OCI-LY1 (cell line): ENCODE data around the gene ABCA8.

Experiments
- H2AFZ ChIP-seq: fragments of 200-600 bp; sonication (generic), shearing (Covaris generic); 2 replicates; pipeline ENCODE4 v1.6.0; 2014; ENCODE audit warnings: antibody characterized with exemption, mild to moderate bottlenecking, low read length
- H3F3A ChIP-seq: fragments of 200-600 bp; sonication (generic), shearing (Covaris generic); 2 replicates; pipeline ENCODE4 v1.6.0; 2014; ENCODE audit warnings: mild to moderate bottlenecking, antibody characterized with exemption, low read length, moderate library complexity; ENCODE audit not compliant: insufficient read depth
- H3K27ac ChIP-seq: fragments of 200-600 bp; sonication (generic); 2 replicates; pipeline ENCODE4 v1.5.1; 2014; ENCODE audit warnings: low read length, mixed run types, mild to moderate bottlenecking, low read depth; ENCODE audit not compliant: poor library complexity, severe bottlenecking
- H3K27me3 ChIP-seq: fragments of 200-600 bp; sonication (generic); 2 replicates; pipeline ENCODE4 v1.6.0; 2014; ENCODE audit warnings: antibody characterized with exemption, mild to moderate bottlenecking, low read length, moderate library complexity; ENCODE audit not compliant: insufficient read depth
- H3K36me3 ChIP-seq: fragments of 200-600 bp; sonication (generic); 2 replicates; pipeline ENCODE4 v1.6.1; 2014; ENCODE audit warnings: mild to moderate bottlenecking, antibody characterized with exemption, low read length, moderate library complexity, mixed read lengths; ENCODE audit not compliant: insufficient read depth
- H3K4me1 ChIP-seq: fragments of 200-600 bp; sonication (generic); 2 replicates; pipeline ENCODE4 v1.5.1; 2014; ENCODE audit warnings: mild to moderate bottlenecking, low read length, moderate library complexity; ENCODE audit not compliant: insufficient read depth, severe bottlenecking
- H3K4me2 ChIP-seq: fragments of 200-600 bp; sonication (generic), shearing (Covaris generic); 2 replicates; pipeline ENCODE4 v1.6.1; 2014; ENCODE audit warnings: low read length
- H3K4me3 ChIP-seq: fragments of 200-600 bp; sonication (generic); 2 replicates; pipeline ENCODE4 v1.5.1; 2014; ENCODE audit warnings: low read length, low read depth, mild to moderate bottlenecking, mixed read lengths; ENCODE audit not compliant: poor library complexity, severe bottlenecking
- H3K79me2 ChIP-seq: fragments of 200-600 bp; shearing (Covaris generic); 2 replicates; pipeline ENCODE4 v1.6.1; 2016; ENCODE audit warnings: mixed run types, low read length, mixed read lengths; ENCODE audit not compliant: insufficient read depth
- H3K9ac ChIP-seq: fragments of 200-600 bp; sonication (generic), shearing (Covaris generic); 2 replicates; pipeline ENCODE4 v1.6.1; 2014; ENCODE audit warnings: mild to moderate bottlenecking, low read length, mixed read lengths
- H3K9me2 ChIP-seq: fragments of 200-600 bp; sonication (generic), shearing (Covaris generic); 2 replicates; pipeline ENCODE4 v1.6.1; 2014; ENCODE audit warnings: low read depth, mild to moderate bottlenecking, low read length, mixed read lengths
- H3K9me3 ChIP-seq: fragments of 200-600 bp; shearing (Covaris generic); 2 replicates; pipeline ENCODE4 v1.6.1; 2014; ENCODE audit warnings: low read length, mixed read lengths
- H4K20me1 ChIP-seq: fragments of 200-600 bp; sonication (generic), shearing (Covaris generic); 2 replicates; pipeline ENCODE4 v1.6.0; 2016; ENCODE audit warnings: mild to moderate bottlenecking, low read length; ENCODE audit not compliant: insufficient read depth
- EZH2 ChIP-seq: fragments of 200-600 bp; sonication (generic), shearing (Covaris generic); IDR thresholded peaks from 2 replicates; pipeline ENCODE4 v1.8.0; 2017; ENCODE audit warnings: borderline replicate concordance, mixed run types, mild to moderate bottlenecking, antibody characterized with exemption, low read length, moderate library complexity, mixed read lengths
- TF ChIP-seq, protein P1 (sequence below): fragments of 200-600 bp; sonication (generic), shearing (Covaris generic); IDR thresholded peaks from 2 replicates; pipeline ENCODE4 v1.5.1; 2017; ENCODE audit warnings: mild to moderate bottlenecking, antibody characterized with exemption, low read length, moderate library complexity, mixed read lengths

The ABCA8 gene

DNA sequence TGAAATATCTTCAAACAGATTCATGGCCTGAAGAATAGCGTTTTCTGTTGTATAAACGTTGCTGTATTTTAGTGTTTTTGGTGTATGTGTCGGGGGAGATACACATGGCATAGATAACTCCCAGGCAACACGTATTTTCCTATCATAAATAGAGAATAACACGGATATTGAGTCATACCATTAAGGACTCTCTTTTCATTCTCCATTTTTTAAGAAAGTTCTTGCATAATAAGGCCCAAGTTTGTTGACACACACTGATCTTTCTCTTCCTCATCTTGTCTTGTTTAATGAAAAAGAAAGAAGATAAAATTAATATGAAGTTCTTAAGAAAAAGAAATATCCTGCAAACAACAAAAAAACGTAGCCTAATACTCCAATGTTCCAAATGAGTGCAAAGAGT is 13.4 kb downstream of the ABCA8 start:
- no peaks in the 10 kb centered on the region for H3K4me1 ChIP-seq
- no peaks in the 10 kb centered on the region for H3K9me3 ChIP-seq
- no peak overlapping the region for H3K9ac ChIP-seq
- H3K4me2 ChIP-seq, result no peak overlapping the region
- no peaks in the 10 kb centered on the region for H3K27me3 ChIP-seq
- no peak for TF ChIP-seq EZH2
- TF ChIP-seq, protein P1, sequence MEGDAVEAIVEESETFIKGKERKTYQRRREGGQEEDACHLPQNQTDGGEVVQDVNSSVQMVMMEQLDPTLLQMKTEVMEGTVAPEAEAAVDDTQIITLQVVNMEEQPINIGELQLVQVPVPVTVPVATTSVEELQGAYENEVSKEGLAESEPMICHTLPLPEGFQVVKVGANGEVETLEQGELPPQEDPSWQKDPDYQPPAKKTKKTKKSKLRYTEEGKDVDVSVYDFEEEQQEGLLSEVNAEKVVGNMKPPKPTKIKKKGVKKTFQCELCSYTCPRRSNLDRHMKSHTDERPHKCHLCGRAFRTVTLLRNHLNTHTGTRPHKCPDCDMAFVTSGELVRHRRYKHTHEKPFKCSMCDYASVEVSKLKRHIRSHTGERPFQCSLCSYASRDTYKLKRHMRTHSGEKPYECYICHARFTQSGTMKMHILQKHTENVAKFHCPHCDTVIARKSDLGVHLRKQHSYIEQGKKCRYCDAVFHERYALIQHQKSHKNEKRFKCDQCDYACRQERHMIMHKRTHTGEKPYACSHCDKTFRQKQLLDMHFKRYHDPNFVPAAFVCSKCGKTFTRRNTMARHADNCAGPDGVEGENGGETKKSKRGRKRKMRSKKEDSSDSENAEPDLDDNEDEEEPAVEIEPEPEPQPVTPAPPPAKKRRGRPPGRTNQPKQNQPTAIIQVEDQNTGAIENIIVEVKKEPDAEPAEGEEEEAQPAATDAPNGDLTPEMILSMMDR, result no peak
- no peaks in the 10 kb centered on the region for H4K20me1 ChIP-seq
- H3K27ac ChIP-seq, result no peak overlapping the region
- H3K36me3 ChIP-seq, result no peaks in the 10 kb centered on the region
- H2AFZ ChIP-seq, result no peak overlapping the region
- no peaks in the 10 kb centered on the region for H3K79me2 ChIP-seq
- no peak overlapping the region for H3K4me3 ChIP-seq
- H3F3A ChIP-seq, result no peaks in the 10 kb centered on the region
- no peaks in the 10 kb centered on the region for H3K9me2 ChIP-seq

DNA sequence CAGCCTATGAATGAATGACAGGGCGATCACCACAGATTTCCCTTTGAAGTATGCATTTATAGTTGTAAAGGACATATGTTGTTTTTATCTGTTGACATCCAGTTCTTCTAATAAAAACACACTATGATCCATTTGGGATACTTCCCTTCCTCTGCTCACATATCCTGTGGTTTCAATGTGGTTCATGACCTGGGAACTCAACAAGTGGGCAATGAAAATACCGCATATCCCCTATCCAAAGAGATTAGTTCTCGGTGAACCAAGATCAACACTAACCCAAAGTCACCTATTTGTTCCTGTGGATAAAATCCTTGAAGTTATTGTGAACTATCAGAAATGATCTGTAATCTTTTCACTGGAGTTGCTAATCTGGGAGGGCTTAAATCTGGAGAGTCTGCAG is 16.0 kb downstream of the ABCA8 start:
- H3K9ac ChIP-seq, result no peak overlapping the region
- no peaks in the 10 kb centered on the region for H3K4me1 ChIP-seq
- no peaks in the 10 kb centered on the region for H3K9me3 ChIP-seq
- no peaks in the 10 kb centered on the region for H3K27me3 ChIP-seq
- H3K79me2 ChIP-seq, result no peaks in the 10 kb centered on the region
- H3K4me2 ChIP-seq, result no peak overlapping the region
- H3K27ac ChIP-seq, result no peak overlapping the region
- H3K9me2 ChIP-seq, result no peaks in the 10 kb centered on the region
- H4K20me1 ChIP-seq, result no peaks in the 10 kb centered on the region
- TF ChIP-seq, protein P1, result no peak
- TF ChIP-seq EZH2, result no peak
- H3K36me3 ChIP-seq, result no peaks in the 10 kb centered on the region
- no peak overlapping the region for H2AFZ ChIP-seq
- no peak overlapping the region for H3K4me3 ChIP-seq
- no peaks in the 10 kb centered on the region for H3F3A ChIP-seq

DNA sequence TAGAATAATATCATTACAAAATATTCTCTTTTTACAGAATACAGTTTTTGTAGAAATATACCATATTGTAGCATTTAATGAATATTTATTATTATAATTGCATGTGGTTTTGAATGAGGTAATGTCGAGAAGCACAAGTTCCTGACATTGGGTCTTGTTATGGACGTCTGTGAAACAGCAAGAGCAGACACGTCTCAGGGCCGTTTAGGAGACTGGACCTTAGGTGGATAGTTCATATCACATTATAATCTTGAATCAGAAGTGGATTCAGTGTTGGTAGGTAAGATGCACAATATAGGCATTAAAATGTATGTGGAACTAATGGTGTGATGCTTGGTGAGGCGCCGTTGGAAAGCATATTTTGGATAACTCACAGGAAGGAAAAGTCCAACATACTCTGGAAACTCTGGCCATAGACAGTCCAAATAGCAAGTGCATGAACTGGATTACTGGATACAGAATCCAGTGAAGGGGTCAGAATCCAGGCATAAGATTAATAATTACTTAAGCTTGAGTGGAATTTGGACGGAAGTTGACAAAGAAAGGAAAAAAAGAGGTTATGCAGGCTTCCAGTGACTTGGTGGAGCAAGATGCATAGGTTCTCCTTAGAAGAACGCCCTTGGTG is 17.2 kb downstream of the ABCA8 start:
- Histone ChIP-seq H3K4me2 (no peak overlapping the region), H3K9me2 (no peaks in the 10 kb centered on the region), H3K27ac (no peak overlapping the region), H3K36me3 (no peaks in the 10 kb centered on the region), H3F3A (no peaks in the 10 kb centered on the region), H4K20me1 (no peaks in the 10 kb centered on the region), H3K9ac (no peak overlapping the region), H3K9me3 (no peaks in the 10 kb centered on the region), H2AFZ (no peak overlapping the region), H3K79me2 (no peaks in the 10 kb centered on the region), H3K4me1 (no peaks in the 10 kb centered on the region), H3K27me3 (no peaks in the 10 kb centered on the region), H3K4me3 (no peak overlapping the region)
- no peak for TF ChIP-seq EZH2
- TF ChIP-seq, protein P1, result no peak
